GM18498 (cell line): ENCODE measurements around the gene ZBTB7C.

ENCODE experiments used
- ATAC-seq: cut with Tn5 transposase; IDR thresholded peaks from one replicate; pipeline ENCODE4 v1.9.1; 2021; ENCODE audit warnings: mild to moderate bottlenecking, moderate library complexity; ENCODE audit not compliant: unreplicated experiment

ZBTB7C gene

GRCh38 chr18:48418539-48419276, 9.5 kb upstream of the ZBTB7C start:
- no peak for ATAC-seq

DNA sequence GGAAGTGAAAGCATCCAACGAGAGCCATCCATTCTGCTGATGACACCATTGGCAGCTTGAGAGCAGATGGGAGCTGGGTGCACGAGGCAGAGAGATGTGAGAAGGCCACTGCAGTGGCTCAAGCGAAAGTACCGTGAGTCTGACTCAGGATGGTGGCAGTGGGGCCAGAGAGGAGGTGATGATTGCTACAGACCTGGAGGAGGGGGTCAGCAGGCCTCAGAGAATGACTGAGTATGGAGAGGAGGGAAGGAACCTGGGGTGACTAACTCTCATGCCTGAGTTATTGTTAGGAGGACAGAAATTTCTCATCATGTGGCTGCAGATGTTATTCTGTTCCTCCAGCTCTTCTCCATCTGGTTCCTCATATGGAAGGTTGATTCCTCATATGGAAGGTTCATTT, 8.8 kb upstream of the ZBTB7C start:
- ATAC-seq = no peak

DNA sequence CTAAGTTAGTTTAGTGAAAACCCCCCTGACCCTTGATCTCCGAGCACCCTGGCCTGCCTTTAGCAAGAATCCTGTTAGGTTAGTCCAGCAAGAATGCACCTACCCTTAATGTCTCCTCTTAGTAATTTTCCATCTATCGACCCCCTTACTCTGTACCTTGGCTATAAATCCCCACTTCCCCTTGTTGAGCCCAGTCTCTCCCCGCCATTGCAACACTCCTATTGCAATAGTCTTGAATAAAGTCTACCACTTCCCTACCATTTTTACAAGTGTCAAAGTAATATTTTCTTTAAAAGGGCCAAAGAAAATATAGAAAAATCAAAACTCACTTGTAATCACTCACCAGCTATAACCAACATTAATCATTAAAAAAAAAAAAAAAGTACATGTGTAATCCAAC, 4.2 kb upstream of the ZBTB7C start:
- no peak for ATAC-seq

- ATAC-seq = no peak
These were observed 3.3 kb upstream of the ZBTB7C start for GRCh38 chr18:48412339-48412929.

- ATAC-seq = peak; percentile 96
These were observed 1.1 kb upstream of the ZBTB7C start for GRCh38 chr18:48410095-48410920.

DNA sequence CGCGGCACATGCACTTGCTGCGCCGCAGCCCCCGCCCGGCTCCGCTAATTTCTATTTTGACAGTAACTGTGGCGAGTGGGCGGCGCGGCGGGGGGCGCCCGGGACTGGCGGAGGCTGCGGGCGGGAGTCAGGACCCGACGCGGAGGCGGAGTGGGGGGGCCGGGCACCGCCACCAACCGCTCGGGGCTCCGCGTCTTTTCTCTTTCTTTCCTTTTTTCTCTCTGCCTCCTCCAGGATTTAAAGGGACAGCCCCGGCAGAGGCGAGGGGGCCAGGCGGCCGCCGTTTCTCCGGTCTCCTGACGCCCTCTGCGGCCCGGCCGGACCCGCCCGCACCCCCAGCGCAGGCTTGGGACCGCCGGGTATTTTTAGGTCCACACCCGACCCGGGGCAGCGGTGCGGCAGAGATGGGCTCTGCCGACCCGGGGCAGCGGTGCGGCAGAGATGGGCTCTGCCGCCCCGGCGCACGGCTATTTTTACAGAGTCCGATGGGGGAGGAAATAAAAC, 460 bp upstream of the ZBTB7C start:
- ATAC-seq = peak; percentile 23

DNA sequence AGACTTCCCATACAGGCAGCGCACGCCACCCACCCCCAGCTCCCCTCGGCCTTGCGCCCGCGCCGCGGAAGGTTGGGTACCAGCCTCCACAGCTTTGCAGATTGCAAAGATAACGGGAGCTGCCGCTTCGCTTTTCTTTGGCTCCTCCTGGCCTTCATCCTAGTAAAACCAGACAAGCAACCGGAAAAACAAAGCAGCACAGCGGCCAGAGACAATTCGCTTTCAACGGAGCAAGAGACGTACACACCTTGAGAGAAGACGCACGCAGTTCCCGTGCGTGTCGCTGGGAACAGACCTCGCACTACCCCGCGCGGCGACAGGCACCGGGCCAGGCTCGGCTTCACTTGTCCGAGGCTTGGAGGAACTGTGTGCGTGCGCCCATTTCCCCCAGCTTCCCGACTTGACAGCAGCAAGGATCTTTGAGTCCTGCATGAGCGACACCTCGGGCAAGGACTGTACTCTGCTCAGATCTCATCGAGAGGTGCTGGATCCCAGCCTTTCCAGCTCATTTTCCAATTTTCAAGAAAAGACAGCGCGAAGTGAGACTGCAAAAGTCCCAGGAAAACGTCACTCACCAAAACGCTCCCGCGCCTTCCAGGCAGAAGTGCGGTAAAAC, 964 bp downstream of the ZBTB7C start:
- no peak for ATAC-seq

DNA sequence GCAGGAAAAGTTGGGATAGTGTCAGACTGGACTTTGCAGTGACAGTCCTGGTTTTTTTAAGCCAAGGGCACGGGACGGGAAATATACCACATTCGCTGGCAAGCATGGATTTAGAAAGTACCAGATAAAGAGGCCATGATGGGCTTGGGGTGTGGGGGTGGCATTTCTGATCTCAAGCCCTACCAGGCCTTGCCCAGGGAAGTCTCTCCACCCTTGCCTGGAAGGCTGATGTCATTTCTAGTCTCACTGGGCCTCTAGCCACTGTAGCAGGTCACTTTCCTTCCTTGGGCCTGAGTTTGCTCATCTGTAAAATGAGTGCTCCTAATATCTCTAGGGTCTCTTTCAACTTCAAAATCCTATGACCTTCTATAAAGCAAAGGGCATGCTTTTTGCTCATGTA, 1.8 kb downstream of the ZBTB7C start:
- ATAC-seq = no peak

- ATAC-seq = no peak
These were observed 3.2 kb downstream of the ZBTB7C start for GRCh38 chr18:48405978-48406377.

- ATAC-seq = no peak
These were observed 4.3 kb downstream of the ZBTB7C start for GRCh38 chr18:48404716-48405507.

- no peak for ATAC-seq
These were observed 6.2 kb downstream of the ZBTB7C start for GRCh38 chr18:48402953-48403352.

- no peak for ATAC-seq
These were observed 9.7 kb downstream of the ZBTB7C start for GRCh38 chr18:48399303-48400075.

DNA sequence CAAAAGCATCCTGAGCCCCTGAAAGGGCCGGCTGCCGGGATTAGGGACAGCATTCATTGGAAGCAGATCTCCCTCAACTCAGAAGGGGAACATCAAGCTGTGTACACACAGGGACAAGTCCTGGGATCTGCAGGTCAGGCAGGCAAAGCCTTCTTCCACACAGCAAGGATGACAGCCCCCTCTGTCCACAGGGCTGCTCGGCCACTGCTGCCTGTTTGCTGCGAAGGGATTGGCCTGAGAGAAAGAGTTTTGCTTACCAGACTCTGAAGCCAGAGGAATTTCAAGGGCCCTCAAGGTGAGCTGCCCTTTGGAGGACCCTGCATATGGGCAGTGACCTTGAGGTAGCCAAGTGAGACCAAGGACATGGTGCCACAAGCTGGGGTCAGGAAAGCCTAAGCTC, 11.1 kb downstream of the ZBTB7C start:
- no peak for ATAC-seq

DNA sequence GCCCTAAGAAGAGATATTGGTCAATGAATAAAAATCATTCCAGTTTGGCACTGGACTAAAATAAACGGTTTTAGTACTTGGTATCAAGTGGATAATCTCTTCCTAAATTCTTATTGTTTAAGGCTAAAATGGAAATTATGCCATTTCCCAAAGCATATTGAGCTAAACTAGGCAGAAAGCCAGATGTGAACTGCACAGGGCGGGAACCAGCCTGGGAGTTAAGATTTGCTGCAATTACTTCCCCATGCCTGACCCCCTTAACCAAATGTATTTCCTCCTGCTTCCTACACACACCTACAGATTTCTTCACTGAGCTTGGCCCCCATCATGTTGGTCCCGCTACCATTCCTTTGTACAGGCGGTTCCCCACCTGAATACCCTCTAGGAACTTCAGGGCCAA, 12.2 kb downstream of the ZBTB7C start:
- no peak for ATAC-seq

DNA sequence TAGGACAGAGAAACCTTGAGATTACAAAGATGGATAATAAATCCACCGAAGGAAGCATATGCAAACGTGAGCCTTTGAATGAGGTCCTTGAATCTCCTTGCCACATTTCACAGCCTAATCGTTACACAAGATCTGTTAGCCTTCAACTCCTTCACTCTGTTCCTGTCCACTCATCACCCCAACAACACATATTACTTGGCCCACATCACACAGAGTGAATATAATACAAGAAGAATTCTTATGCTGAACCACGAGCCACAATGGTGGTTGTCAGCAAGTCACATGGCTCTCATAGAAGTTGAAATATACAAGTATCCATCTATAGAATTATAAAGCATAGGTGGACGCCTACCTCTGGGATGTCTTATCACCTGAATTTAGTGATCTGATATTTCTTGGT, 12.6 kb downstream of the ZBTB7C start:
- ATAC-seq = no peak

GRCh38 chr18:48395646-48396045, 13.5 kb downstream of the ZBTB7C start:
- no peak for ATAC-seq

DNA sequence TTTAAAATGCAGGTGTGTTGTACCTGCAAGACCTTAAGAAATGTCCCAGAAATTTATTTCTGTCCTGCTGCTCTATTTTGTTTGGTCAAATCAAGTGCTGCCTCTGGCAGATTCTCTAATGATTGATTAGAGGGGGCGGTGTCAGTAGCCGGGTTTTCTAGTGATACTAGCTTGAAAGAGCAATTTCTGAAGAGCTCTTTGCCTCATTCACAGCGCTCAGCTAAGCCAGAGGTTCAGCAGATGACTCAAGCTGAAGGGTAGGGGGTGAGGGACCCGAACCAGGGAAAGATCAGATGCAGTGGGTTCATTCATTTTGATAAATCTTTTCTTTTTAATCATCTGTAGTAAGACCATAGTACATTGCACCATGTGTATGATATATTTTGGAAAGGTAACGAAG, 15.0 kb downstream of the ZBTB7C start:
- ATAC-seq = no peak

DNA sequence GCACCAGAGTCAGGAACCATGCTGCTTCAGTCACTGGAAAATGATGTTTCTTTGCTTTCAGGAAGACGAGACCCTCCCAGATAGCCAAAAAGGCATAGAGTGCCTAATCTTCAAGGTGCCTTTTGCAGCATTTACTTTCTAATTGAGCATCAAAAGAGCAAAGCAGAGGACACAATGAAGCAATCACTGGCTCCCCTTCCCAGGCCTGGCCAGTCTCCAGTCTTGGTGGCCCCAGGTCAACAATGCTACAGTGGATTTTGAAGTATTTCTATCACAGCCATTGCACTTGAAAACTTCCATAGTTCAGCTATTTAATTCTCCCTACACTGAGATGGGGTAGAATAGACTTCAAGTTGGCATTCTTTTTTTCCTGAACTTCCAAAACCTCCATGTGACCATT, 15.4 kb downstream of the ZBTB7C start:
- no peak for ATAC-seq

GRCh38 chr18:48393170-48393569, 16.0 kb downstream of the ZBTB7C start:
- ATAC-seq = no peak

DNA sequence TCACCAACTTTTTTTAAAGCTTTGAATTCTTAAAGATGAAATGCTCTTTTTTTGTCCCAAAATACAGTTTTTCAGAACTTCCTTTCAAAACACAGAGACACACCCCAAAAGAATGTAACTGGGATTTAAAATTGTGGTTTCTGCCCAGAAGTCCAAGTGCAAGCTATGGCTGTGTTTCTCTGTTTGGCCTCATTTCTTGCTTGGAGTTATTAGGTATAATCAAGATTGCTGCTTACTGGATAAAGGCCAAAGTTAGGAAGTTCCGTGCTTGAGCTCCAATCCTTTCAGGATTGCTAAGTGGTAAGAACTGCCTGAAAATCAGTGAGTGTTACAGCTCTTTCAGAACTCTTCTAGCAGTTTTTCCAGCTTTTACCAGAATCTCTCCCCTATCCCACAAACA, 16.9 kb downstream of the ZBTB7C start:
- no peak for ATAC-seq
